Measurements from ENCODE around the gene MUC4.

- TF ChIP-seq CTCF (IDR thresholded peaks at IDR 0.05) (no peak), POLR2AphosphoS5 (IDR thresholded peaks at IDR 0.05) (no peak)
Observed at GRCh38 chr3:195802261-195802701, 9.4 kb downstream of the MUC4 start.

Measured in upper lobe of left lung (tissue), 4 donors.